HCT116 (cell line): ENCODE data around the gene FADS6. TPM values are rescaled to one million over a fixed set of nuclear protein-coding genes. Genes with fewer than 3 reads are reported as not detected.

Experiments
- ATAC-seq: fragments of 200-7000 bp; cut with Tn5 transposase; 2 replicates; pipeline ENCODE4 v1.9.1; 2020; ENCODE audit warnings: mild to moderate bottlenecking, moderate library complexity
- BruUV-seq: library from RNA; stranded (reverse); fragments of 400-500 nt; replicated peaks from 2 replicates; lab custom pipeline; 2021; lab: Mats Ljungman, UMichigan
- CTCF ChIA-PET: fragments of 300-600 bp; sonication (Branson Sonifier 250); formaldehyde crosslinking; loops from one replicate; lab custom pipeline; 2021; ENCODE audit warnings: antibody characterized with exemption; lab: Charles Lee
- POLR2A ChIA-PET: fragments of 300-600, 350-600 bp; sonication (Branson Sonifier 250); formaldehyde crosslinking; loops from one replicate; lab custom pipeline; 2021; ENCODE audit warnings: antibody characterized with exemption; lab: Charles Lee
- RAD21 ChIA-PET, 2 experiments: fragments of 300-600 bp; sonication (Branson Sonifier 250); formaldehyde crosslinking; loops; one replicate each; lab custom pipeline; 2023; ENCODE audit warnings: low total read pairs in 2 of 2; ENCODE audit not compliant: uncharacterized antibody in 2 of 2, unreplicated experiment in 2 of 2, low non-redundant PET in 1 of 2; lab: Charles Lee
- DNase-seq: peaks from one replicate; pipeline ENCODE4 v3.0.0-alpha.2; 2010; ENCODE audit warnings: low read depth, low spot score
- H2AFZ ChIP-seq: fragments of 200-600 bp; shearing (Covaris generic), sonication (generic); 2 replicates; pipeline ENCODE4 v1.6.1; 2017; ENCODE audit warnings: low read depth, mixed run types, mixed read lengths, antibody characterized with exemption, low read length; ENCODE audit not compliant: poor library complexity, severe bottlenecking
- H3K27ac ChIP-seq: 2 replicates; pipeline ENCODE4 v1.5.1; 2012; ENCODE audit warnings: low read depth, low read length
- H3K27me3 ChIP-seq: fragments of 200-600 bp; sonication (generic); 2 replicates; pipeline ENCODE4 v1.6.1; 2016; ENCODE audit warnings: mixed run types, low read length, mixed read lengths; ENCODE audit not compliant: insufficient read depth
- H3K36me3 ChIP-seq, 2 experiments: fragments of 200-500 bp in 1 of 2; fragments of 200-600 bp in 1 of 2; sonication (Bioruptor generic) in 1 of 2; sonication (generic) in 1 of 2; 2 replicates each; pipeline versions ENCODE4 v1.5.1 to v1.6.1; 2014 to 2016; ENCODE audit warnings: low read length in 2 of 2, inconsistent platforms in 1 of 2, mixed read lengths in 1 of 2, mixed run types in 1 of 2; ENCODE audit not compliant: insufficient read depth in 2 of 2, control insufficient read depth in 1 of 2
- H3K4me1 ChIP-seq, 2 experiments: fragments of 200-600 bp in 1 of 2; sonication (generic) in 1 of 2; 2 replicates each; pipeline versions ENCODE4 v1.5.1 to v1.6.1; 2012 to 2017; ENCODE audit warnings: low read length in 2 of 2, inconsistent platforms in 1 of 2, mild to moderate bottlenecking in 1 of 2, mixed read lengths in 1 of 2, mixed run types in 1 of 2, moderate library complexity in 1 of 2; ENCODE audit not compliant: insufficient read depth in 2 of 2, control insufficient read depth in 1 of 2
- H3K4me2 ChIP-seq: fragments of 200-600 bp; sonication (generic); 2 replicates; pipeline ENCODE4 v1.6.1; 2017; ENCODE audit warnings: mixed run types, low read length, mixed read lengths
- H3K4me3 ChIP-seq, 2 experiments: fragments of 200-600 bp in 1 of 2; sonication (generic) in 1 of 2; replicated peaks in 1 of 2; 2 replicates each; pipeline ENCODE4 v1.5.1; 2011 to 2016; ENCODE audit warnings: low read length in 2 of 2, control low read depth in 1 of 2, low read depth in 1 of 2, mild to moderate bottlenecking in 1 of 2, mixed read lengths in 1 of 2, mixed run types in 1 of 2
- H3K79me2 ChIP-seq: fragments of 200-600 bp; sonication (generic); 2 replicates; pipeline ENCODE4 v1.6.1; 2017; ENCODE audit warnings: mild to moderate bottlenecking, mixed run types, low read length, moderate library complexity, mixed read lengths; ENCODE audit not compliant: insufficient read depth
- H3K9ac ChIP-seq: fragments of 200-600 bp; sonication (generic); 2 replicates; pipeline ENCODE4 v1.6.1; 2016; ENCODE audit warnings: low read length, mixed read lengths
- H3K9me2 ChIP-seq: fragments of 200-600 bp; sonication (generic), shearing (Covaris generic); 2 replicates; pipeline ENCODE4 v1.6.1; 2017; ENCODE audit warnings: mixed run types, mild to moderate bottlenecking, moderate library complexity; ENCODE audit not compliant: insufficient read depth
- H3K9me3 ChIP-seq, 2 experiments: fragments of 200-500 bp in 1 of 2; fragments of 200-600 bp in 1 of 2; sonication (Bioruptor generic) in 1 of 2; sonication (generic) in 1 of 2; 2 replicates each; pipeline ENCODE4 v1.6.1; 2014 to 2017; ENCODE audit warnings: low read length in 2 of 2, mixed read lengths in 2 of 2, inconsistent platforms in 1 of 2, low read depth in 1 of 2, mild to moderate bottlenecking in 1 of 2, mixed run types in 1 of 2, moderate library complexity in 1 of 2; ENCODE audit not compliant: control insufficient read depth in 1 of 2, insufficient read depth in 1 of 2
- H4K20me1 ChIP-seq: fragments of 200-600 bp; sonication (generic), shearing (Covaris generic); 2 replicates; pipeline ENCODE4 v1.6.1; 2017; ENCODE audit warnings: mixed run types, mild to moderate bottlenecking, moderate library complexity; ENCODE audit not compliant: insufficient read depth
- EGR1 ChIP-seq: IDR thresholded peaks from 2 replicates; pipeline ENCODE4 v1.6.1; 2012; ENCODE audit warnings: low read depth
- ELF1 ChIP-seq: IDR thresholded peaks from 2 replicates; pipeline ENCODE4 v1.6.1; 2012; ENCODE audit warnings: low read depth, borderline replicate concordance
- FOSL1 ChIP-seq: IDR thresholded peaks from 2 replicates; pipeline ENCODE4 v1.6.1; 2012; ENCODE audit warnings: low read depth
- JUND ChIP-seq: IDR thresholded peaks from 2 replicates; pipeline ENCODE4 v1.6.1; 2012
- RAD21 ChIP-seq: IDR thresholded peaks from 2 replicates; pipeline ENCODE4 v1.6.1; 2012; ENCODE audit warnings: low read depth, mild to moderate bottlenecking
- SIN3A ChIP-seq: IDR thresholded peaks from 2 replicates; pipeline ENCODE4 v1.6.1; 2012; ENCODE audit warnings: low read depth
- ZFX ChIP-seq: fragments of 450-650 bp; IDR thresholded peaks from 2 replicates; pipeline ENCODE4 v1.6.1; 2017
- ZNF274 ChIP-seq: fragments of 200-500 bp; sonication (Bioruptor generic); IDR thresholded peaks from 2 replicates; pipeline ENCODE4 v1.6.1; 2014; ENCODE audit warnings: mild to moderate bottlenecking, low read depth, low read length, inconsistent platforms
- intact Hi-C: fragments of 100-400 bp; cut with micrococcal nuclease; formaldehyde crosslinking; loops from 2 replicates; pipeline ENCODE4 v1.10.0; 2022
- total RNA-seq: library from RNA; stranded (reverse); gene quantifications from one replicate; pipeline ENCODE4 v1.2.1, GENCODE V29; 2021; ENCODE audit not compliant: unreplicated experiment
- TF ChIP-seq, protein P1 (sequence below): IDR thresholded peaks from 2 replicates; pipeline ENCODE4 v1.6.1; 2012

The FADS6 gene
- total RNA-seq, 1 experiment from 2014 or later, result not detected

DNA sequence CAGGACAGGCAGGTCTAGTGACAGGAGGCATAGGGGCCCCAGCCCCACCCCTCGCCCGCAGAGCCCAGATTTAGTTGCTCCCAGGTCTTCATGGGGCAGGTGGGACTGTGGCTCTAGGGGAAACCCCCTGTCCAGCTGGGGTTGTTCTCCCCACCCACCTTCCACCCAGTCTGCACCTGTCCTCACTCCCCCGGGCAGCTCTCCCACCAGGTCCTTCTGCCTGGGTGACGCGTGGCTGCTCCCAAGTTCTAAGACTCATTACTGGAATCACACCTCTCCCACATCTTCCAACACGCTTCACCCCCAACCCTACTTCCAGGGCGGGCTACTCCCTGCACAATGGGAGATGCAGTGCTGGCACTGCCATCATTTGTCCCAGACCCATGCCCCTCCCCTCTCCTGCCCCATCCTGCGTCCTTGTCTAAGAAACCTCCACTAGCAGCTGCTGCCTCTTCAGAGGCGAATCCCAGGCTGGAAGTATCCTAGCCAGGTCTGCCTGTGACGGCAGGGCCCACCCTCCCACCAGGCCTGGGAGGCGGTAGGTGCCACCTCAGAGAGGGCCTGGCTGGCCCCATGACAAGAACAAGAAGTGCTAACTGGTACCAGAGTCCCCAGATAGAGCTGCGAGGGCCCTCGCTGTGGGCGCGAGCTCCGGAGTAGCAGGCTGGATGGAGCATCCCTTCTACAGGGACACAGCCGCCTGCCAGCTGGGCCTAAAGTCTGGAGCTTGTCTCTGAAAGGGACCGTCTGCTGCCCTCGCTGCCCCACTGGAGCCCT, 56.6 kb downstream of the FADS6 start:
- H3K4me3 ChIP-seq, result no peak overlapping the region
- peaks cover under 1 to 9% of the 10 kb centered on the region in 2 experiments for H3K4me1 ChIP-seq
- H2AFZ ChIP-seq, result no peak overlapping the region
- H3K36me3 ChIP-seq, result no peaks in the 10 kb centered on the region
- DNase-seq (no peak), ATAC-seq (no peak)
- H3K9me3 ChIP-seq, result no peaks in the 10 kb centered on the region
- ChIA-PET CTCF (no interaction called here), POLR2A (no interaction called here), RAD21 (no interaction called here)
- no TSS peak for BruUV-seq
- no peaks in the 10 kb centered on the region for H4K20me1 ChIP-seq
- no peaks in the 10 kb centered on the region for H3K9me2 ChIP-seq
- no peaks in the 10 kb centered on the region for H3K79me2 ChIP-seq
- no peak overlapping the region for H3K9ac ChIP-seq
- intact Hi-C loops, result no loop called here
- H3K27ac ChIP-seq, result no peak overlapping the region
- TF ChIP-seq SIN3A, result no peak
- TF ChIP-seq RAD21, result no peak
- no peak for TF ChIP-seq EGR1
- no peak for TF ChIP-seq ELF1
- no peak overlapping the region for H3K4me2 ChIP-seq
- H3K27me3 ChIP-seq, result no peaks in the 10 kb centered on the region

DNA sequence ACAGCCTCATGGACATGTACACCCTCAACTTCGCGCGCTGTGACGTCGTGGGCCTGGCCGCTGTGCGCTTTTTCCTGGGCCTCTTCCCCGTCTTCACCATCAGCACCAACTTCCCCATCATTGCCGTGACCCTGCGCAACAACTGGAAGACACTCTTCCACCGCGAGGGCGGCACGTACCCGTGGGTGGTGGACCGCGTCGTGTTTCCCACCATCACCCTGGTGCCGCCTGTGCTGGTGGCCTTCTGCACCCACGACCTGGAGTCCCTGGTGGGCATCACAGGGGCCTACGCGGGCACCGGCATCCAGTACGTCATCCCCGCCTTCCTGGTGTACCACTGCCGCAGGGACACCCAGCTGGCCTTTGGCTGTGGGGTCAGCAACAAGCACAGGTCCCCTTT, 57.2 kb downstream of the FADS6 start:
- BruUV-seq, result no TSS peak
- RAD21 ChIA-PET, result no interaction called here
- CTCF ChIA-PET, result no interaction called here
- Histone ChIP-seq H3K36me3 (no peaks in the 10 kb centered on the region), H3K27ac (no peak overlapping the region), H3K9me2 (no peaks in the 10 kb centered on the region), H2AFZ (no peak overlapping the region), H3K79me2 (no peaks in the 10 kb centered on the region), H4K20me1 (no peaks in the 10 kb centered on the region), H3K4me3 (no peak overlapping the region), H3K9me3 (no peaks in the 10 kb centered on the region), H3K4me1 (peaks cover 0 to 4% of the 10 kb centered on the region in 2 experiments; a peak in 1 of 4 replicates), H3K9ac (no peak overlapping the region), H3K27me3 (no peaks in the 10 kb centered on the region), H3K4me2 (no peak overlapping the region)
- POLR2A ChIA-PET, result no interaction called here
- DNase-seq (no peak), ATAC-seq (no peak)
- TF ChIP-seq ELF1 (no peak), ZFX (no peak), FOSL1 (no peak), ZNF274 (no peak), JUND (no peak)
- TF ChIP-seq, protein P1, sequence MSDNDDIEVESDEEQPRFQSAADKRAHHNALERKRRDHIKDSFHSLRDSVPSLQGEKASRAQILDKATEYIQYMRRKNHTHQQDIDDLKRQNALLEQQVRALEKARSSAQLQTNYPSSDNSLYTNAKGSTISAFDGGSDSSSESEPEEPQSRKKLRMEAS, result no peak
- intact Hi-C loops, result no loop called here
